Renal cortex interstitium (tissue), 11 donors: ENCODE data around the gene GALNT7. TPM values are rescaled to one million over a fixed set of nuclear protein-coding genes. Genes with fewer than 3 reads are reported as not detected.

Source experiments
- DNase-seq, 11 donors: peaks; one replicate each; pipeline ENCODE4 v3.0.0-alpha.2; 2013; ENCODE audit warnings: low read depth in 9 of 11, low spot score in 4 of 11; ENCODE audit errors: extremely low read depth in 1 of 11
- polyA plus RNA-seq, 3 donors: library from polyadenylated mRNA; unstranded; fragments of 120-200 nt; gene quantifications; one replicate each; pipeline ENCODE4 v1.2.1, GENCODE V29; 2013; ENCODE audit not compliant: insufficient read length in 3 of 3

GALNT7 gene
- polyA plus RNA-seq, 3 donors: 32.0 to 39.3 (median 38.2) TPM

DNA sequence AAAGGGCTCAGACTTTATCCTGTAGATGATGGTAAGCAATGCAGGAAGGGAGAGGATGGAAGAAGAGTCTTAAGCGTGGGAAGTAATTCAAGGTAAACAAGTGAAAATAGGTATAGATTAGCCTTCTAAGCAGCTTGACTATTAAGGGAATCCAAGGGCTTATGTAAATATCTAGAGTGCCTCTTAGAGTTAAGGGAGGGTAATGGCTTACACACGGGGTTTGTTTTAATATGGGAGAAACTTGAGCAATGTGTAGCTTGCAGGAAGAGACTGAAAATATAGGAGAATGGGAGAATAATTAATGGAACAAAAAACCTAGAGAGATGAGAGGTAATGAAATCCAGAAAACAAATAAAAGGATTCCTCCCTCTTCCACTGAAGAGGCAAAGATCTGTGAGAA is 189.3 kb downstream of the GALNT7 start:
- DNase-seq: no peak

DNA sequence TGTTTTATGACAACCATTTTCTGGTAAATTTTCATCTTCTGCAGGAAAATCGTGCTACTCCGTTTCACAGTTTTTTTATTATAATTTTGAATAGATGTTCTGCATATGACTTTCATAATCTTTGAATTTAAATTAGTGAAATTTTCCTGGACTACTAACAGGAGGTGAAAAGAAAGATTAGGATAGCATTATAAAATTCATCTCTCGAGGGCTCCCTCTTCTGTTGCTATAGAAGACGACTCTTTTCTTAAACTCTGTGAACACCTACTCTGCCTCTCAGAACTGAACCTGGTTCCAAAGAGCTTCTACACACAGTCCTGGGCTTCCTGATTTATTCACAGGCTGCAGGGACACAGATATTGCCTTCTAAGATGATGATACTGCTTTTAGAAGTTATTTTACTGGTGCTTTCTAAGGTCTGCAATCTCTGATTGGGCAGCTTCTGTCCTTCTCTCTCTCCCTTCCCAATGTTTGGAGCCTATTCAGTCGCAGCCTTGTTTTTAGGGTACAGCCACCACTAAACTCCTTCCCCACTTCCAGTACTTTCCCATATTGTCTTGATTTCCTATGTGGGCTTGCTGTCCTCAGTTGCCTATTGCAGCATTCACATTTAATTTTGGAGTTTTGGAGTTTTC is 192.1 kb downstream of the GALNT7 start:
- no peak for DNase-seq

DNA sequence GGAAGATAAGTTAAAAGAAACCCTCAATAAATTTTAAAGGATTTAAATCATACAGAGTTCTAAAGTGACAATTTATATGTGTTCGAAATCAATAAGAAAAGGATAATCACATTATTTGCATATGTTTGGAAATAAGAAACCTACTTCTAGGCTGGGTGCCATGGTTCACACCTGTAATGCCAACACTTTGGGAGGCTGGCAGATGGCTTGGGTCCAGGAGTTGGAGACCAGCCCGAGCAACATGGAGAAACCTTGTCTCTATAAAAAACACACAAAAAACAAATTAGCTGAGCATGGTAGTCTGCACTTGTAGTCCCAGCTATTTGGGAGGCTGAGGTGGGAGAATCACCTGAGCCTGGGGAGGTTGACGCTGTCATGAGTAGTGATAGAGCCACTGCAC is 194.1 kb downstream of the GALNT7 start:
- no peak for DNase-seq

DNA sequence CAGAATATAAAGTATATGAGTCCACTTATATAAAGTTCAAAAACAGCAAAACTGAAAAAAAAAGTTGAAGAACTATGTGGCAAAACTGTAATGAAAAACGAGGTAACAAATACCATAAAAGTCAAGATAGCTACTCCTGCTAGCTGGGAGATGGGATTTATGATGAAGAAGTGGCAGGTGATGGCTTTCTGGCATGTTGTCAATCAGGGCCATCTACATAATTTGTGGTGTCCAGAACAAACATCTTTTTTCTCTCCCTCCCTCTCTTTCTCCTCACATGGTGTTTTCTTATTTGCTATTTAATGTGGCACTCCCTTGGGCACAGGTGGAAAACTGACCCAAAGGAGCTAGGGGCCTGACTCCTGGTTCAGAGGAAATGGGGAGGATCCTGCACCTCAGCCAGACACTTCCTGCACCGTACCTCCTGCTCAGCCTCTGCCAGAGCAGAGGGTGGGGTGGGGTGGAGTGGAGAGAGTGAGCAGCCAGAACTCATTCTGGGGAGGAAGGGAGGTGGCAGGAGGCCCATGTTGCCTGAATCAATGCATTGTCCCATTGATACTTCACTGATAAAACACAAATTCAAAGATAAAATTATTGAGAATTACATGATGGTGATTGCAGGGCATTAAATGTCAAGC is 196.9 kb downstream of the GALNT7 start:
- DNase-seq: no peak

DNA sequence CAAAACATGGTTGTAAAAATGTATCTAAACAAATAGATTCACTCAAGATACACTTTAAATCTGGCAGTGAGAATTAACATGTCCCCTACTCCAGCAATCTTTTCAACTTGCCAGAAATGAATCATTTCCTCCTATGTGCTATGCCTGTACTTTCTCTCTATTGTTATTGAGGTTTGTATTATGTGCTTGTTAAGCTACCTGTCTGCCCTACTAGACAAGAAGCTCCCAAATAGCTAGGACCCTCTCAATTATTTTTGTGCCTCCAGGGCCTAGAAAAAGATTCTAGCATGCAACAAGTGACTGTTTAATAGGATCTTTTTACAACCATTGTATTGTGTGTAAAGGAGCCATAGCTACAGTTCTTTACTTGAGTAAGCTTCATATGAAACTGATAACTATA is 198.7 kb downstream of the GALNT7 start:
- no peak for DNase-seq

DNA sequence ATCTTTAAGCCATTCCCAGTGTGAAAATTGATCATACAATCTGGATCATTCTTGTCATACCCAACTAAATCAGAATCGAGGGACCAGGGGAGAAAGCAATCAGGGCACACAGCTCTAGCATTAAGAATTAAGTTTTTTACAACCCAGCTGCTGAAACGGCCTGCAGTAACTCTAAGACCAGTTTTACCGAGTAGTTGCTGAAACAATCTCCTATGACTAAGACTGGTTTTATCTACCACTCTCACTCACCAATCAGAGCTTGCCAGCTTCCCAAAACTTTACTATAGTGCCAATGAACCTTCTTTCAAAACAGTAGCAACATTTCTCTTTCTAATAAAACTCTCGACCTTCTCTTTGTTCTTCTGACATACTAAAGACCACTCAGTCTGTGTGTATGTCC is 199.3 kb downstream of the GALNT7 start:
- no peak for DNase-seq

DNA sequence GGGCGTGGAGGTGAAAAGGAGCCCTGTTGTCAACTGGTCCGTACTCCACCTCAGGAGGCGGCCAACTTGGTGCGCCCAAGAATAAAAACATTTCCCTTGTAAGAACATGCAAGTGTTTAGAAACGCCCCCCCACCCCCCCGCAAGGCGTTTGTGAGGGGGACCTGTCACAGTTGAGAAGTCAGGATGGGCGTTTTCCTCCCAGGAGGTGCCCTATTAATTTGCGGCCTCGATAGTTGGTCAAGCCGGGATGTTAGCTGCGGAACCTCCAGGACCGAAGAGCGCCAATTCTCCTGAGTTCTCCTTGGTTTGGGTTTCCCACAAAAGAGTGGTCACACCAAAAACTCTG is 201.5 kb downstream of the GALNT7 start:
- DNase-seq: peak in 2 of 11 donors; percentile 39 to 54

DNA sequence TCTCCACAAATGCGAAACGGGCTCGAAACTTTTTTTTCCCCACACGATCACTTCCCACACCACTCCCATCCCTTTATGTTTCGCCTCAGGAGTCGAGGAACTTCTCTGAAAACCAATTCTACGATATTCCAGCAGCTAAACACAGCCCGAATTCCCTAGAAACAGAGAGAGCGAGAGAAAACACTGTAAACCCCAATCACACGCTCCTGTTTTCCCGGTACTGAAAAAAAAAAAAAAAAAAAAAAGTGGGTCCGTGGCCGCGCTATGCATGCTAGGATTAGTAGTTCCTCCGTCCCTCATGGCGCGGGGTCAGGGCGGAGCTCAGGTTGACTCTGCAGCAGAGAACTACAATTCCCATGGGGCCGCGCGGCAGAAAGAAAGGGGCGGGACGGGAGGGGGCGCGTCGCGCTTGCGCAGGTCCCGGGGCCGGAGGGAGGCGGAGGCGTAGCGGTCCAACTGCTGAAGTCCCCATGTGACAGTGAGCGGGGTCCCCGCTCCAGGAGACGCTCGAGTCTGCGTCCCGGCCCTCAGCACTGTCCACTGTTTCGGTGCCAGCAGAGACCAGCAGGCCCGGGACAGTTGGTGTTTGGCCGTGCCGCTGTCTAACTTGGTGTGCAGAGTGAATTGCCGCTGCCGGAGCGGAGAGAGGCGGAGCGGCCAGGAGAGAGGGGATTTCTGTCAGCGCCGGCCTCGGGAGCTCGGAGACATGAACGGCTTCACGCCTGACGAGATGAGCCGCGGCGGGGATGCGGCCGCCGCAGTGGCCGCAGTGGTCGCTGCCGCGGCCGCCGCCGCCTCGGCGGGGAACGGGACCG is 202.1 kb downstream of the GALNT7 start, which contains the start of gene SAP30:
Gene SAP30 (plus strand): TSS at position 478 of the 815 bp plus-strand sequence. CDS start 229 bp downstream, at position 707.
- DNase-seq: peak; percentile 91 to 99 (median 97)

DNA sequence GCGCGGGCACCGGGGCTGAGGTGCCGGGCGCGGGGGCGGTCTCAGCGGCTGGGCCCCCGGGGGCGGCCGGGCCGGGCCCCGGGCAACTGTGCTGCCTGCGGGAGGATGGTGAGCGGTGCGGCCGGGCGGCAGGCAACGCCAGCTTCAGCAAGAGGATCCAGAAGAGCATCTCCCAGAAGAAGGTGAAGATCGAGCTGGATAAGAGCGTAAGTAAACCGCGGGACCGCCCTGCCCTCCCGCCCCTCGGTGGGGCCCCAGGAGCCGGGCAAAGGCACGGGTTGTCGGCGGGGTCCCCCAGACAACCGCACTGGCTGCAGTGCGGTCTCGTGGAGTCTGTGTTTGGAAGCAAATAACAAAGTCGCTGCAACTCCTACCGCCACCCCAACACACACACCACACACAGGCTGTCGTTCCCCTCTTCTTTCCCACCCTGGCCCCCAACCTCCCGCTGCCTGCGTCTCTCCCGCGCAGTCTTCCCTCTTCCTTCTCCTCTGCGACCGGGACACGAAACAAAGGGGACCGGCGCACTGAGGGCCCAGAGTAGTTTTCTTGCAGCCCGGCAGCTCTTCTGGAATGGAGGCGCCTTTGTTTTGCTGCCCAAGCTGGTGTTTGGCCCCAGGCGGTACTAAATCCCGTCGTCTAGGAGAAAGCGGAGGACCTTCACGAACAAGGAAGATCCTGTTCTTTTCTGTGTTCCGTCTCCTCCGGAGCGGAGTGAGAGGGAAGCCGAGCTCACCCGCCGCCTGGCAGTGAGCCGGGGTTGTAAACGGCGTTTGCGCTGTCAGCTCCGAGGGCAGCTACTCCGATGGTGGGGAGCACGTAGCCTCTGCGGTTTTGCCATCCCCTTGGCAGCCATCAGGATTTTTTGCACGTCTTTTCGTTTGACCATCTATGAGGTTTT is 202.9 kb downstream of the GALNT7 start:
- DNase-seq: peak in 10 of 11 donors; percentile 42 to 74 (median 50)

Other genes starting within 250 kb of the GALNT7 start
- gene HMGB2, start 165.5 kb downstream of the GALNT7 start, polyA plus RNA-seq: 100 to 1,000 TPM; 310 to 477 (median 411) TPM
- gene SAP30, start 202.1 kb downstream of the GALNT7 start, polyA plus RNA-seq: 10 to 100 TPM; 13.1 to 15.8 (median 13.7) TPM
- under 1 TPM; 0.27 to 0.53 (median 0.33) TPM for gene SCRG1, start 230.3 kb downstream of the GALNT7 start, polyA plus RNA-seq